ENCODE data around the gene PTPRK.
"Not testable (repeated sequence)": the region's sequence is repeated elsewhere in the genome, so short reads cannot be mapped to it uniquely, and the experiment has no call there.

PTPRK gene

DNA sequence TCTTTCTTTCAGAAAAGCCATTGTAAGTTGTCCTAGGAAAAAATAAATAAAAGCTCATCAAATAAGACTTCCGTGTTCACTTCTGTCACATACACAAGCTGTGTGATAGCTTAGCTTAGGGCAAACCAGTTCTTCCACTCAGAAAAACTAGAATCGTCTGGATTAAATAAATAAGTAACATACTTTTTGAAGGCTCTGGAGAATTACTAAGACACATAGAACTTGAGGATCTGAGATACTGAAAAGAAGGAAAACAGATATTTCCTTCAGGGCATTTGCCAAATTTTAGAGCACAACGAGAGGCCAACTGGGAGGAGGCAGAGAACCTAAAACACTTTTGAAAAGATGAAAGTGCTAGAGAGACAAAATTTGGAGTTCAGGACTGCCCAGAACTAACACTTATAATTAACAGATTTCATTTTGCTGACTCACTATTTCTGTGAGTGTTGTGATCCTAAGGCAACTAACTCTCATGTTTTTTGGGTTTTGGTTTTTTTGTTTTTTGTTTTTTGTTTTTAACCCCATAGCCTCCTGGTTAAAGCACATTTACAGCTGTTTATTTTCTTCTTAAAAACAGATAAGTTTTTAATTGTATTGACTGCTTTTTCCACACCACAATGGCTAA, 580.8 kb downstream of the PTPRK start:
- in situ Hi-C loops (cut with HindIII; ENCODE audit: low sequenced_read_pairs): no loop called here

DNA sequence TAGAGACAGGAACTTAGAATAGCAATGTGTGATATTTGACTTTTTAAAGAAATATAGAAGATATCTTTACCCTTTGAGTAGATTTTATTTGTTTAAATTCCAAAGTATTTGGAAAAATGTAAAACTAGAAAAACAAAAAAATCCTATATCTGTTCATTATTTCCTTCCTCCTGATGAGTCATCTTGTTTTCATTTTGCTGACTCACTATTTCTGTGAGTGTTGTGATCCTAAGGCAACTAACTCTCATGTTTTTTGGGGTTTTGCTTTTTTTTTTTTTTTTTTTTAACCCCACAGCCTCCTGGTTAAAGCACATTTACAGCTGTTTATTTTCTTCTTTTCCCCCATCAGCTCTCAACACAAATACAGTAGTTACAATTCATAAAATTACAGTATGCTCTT, 581.7 kb downstream of the PTPRK start:
- in situ Hi-C loops (cut with HindIII; ENCODE audit: low sequenced_read_pairs): no loop called here

DNA sequence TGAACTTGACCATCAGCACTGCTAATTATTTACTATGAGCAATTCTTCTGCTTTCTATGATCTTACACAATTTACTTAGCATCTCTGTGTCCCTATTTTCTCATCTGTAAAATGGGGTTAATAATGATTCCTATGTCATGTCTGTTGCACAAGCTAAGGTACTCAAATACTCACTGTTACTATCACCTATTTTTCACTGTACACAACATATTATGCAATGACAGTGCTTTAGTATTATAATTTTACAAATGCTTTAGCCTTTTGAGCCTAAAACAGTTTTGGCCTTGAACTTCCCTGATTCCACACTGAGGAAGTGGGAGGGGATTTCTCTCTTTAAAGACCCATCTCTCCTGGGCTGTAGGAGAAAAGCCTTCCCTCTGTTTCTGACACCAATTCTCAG, 582.7 kb downstream of the PTPRK start:
- in situ Hi-C loops (cut with HindIII; ENCODE audit: low sequenced_read_pairs): no loop called here

DNA sequence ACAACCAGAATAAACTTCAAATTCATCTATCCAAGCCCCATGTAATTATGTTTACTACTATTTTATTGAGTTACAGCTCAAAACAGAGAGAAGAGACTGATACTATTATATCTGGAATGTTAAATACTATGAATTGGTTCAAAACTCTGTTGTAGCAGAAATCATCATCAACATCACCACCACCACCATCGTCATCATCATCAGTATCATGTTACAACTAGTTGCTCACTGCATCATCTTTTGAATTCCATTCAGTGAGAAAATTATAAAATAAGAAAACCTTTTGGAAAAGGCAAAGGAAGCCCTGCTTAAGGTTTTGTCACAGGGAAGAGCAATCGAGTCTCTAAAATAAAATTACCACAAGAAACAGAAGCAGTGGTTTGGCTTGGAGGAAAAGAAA, 583.3 kb downstream of the PTPRK start:
- in situ Hi-C loops (cut with HindIII; ENCODE audit: low sequenced_read_pairs): no loop called here

DNA sequence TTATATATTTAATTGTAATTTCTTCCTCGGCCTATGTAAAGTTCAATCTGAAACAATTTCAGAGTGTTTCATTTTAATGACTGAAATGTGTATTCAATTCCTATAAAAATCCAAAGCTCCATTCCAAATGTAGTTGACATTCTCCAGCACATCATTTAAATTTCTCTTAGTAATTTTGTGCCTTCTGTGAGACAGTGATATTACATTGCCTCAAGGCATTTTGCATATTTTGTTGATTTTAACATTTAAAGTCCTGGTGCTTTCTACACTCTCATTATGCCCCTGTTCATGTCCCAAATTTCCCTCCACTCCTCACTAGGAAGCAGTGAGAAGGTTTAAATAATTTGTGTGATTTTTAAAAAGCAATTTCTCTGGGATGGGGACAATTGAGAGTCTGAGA, 585.4 kb downstream of the PTPRK start:
- in situ Hi-C loops (cut with HindIII; ENCODE audit: low sequenced_read_pairs): no loop called here

DNA sequence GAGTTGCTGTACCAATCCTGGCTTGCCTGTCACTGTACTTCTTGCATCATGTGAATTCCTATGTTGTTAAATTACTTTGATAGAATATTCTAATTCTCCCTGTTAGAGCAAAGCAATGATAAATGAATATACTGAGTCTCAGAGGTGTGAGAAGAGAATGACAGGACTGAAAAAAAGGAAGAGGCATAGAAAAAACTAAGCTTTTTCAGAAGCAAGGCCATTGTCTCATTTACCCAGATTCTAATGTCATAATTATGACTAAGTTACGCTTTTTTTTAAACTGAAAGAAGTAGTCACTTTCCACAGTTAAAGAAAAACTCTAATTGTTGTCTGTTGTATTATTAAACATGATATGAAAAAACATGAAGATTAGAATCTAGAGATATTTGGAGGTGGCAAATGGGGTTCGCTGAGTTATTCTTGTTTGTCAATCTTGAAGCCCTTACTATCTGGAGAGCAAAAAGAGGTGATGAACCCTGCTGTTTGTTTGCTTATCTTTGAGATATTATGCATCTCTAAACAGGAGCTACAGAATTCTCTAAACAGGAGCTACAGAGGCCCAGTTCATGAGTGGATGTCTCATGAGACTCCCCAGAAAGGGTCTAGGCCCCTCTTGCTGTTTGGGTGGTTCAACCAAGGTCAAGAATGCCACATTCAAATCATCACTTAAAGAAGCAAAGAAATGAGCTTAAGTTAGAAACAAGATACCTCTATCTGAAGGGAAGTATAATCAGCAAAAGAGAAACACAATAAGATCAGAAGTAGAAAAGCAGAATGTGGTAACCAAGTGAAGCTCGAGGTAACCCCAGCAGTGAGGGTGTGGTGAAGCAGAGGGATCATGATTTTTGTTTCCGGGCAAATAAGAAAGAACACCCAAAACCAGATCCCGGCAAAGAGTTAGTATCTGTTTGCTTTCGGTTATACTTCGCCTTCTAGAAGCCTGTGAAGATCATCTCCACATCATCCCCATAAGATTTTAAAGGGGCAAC, 586.3 kb downstream of the PTPRK start:
- in situ Hi-C loops (cut with HindIII; ENCODE audit: low sequenced_read_pairs): no loop called here

DNA sequence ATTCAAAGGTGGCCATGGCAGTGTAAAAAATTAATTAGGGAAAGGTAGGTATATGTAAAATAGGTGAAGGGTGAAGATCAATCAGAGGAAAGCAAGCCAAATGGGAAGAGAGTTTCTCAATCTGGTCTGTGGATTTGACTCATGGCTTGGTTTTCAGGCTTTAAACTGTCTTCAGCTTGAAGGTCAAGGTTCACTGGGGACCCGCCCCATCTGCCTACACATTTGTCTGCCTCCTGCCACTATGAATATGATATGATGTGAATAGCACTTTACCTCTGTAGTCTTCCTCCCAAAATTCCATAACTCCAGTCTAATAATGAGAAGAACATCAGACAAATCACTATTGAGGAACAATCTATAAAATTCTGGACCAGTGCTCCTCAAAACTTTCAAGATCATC, 587.3 kb downstream of the PTPRK start:
- in situ Hi-C loops (cut with HindIII; ENCODE audit: low sequenced_read_pairs): no loop called here

DNA sequence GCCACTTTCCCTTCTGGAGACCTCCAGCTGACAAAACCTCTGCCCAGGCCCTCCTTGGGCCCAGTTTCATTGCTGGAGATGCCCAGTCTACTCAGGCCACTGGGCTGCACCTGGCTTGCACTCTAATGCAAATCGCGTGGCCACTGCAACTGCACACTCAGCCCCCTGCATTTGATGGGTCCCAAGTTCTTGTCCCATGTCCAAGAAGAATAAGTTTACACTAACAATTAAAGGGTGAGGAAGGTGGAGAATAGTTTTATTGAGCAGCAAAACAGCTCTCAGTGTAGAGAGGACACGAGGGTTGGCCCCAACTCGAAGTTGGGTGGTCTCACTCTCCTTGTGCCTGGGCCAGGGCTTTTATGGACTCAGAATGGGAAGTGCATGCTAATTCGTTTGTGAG, 587.7 kb downstream of the PTPRK start:
- in situ Hi-C loops (cut with HindIII; ENCODE audit: low sequenced_read_pairs): no loop called here

DNA sequence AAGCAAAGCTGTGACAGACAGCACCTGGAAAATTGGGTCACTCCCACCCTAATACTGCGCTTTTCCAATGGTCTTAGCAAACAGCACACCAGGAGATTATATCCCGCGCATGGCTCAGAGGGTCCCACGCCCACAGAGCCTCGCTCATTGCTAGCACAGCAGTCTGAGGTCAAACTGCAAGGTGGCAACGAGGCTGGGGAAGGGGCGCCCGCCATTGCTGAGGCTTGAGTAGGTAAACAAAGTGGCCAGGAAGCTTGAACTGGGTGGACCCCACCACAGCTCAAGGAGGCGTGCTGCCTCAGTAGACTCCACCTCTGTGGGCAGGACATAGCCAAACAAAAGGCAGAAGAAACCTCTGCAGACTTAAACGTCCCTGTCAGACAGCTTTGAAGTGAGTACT, 594.0 kb downstream of the PTPRK start:
- in situ Hi-C loops (cut with HindIII; ENCODE audit: low sequenced_read_pairs): not testable (repeated sequence)

DNA sequence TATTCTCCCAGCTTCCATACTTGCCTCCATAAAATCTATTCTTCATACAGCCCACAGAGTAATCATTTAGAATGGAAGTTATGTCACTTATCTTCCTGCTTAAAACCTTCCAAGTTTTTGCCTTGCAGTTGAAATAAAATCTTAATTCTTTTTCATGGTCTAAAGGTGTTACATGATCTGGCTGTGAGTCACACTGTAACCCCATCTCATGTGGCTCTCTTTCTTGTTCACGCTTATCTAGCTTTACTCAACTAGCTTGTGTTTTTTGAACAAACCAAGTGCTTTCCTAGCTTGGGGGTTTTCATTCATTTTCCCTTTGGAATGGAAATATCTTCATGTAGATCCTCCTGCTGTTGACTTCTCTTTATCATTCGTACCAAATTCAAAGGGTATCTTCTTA, 596.0 kb downstream of the PTPRK start:
- in situ Hi-C loops (cut with HindIII; ENCODE audit: low sequenced_read_pairs): no loop called here

DNA sequence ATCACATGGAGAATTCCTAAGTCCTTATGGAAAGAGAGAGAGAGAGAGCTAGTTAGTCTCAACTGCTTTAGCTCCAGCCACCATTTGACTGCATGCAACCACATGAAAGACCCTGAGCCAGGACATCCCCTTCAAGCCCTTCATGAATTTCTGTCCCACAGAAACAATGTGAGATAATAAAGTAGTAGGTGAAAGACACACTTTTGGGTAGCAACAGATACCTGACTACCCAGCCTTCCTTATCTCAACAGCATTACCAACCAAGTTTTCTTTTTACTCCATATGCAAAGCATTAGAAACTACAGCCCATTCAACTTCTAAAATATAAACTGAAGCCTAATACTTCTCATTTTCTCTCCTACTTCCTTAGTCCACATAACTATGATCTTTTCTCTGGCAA, 596.4 kb downstream of the PTPRK start:
- in situ Hi-C loops (cut with HindIII; ENCODE audit: low sequenced_read_pairs): no loop called here

DNA sequence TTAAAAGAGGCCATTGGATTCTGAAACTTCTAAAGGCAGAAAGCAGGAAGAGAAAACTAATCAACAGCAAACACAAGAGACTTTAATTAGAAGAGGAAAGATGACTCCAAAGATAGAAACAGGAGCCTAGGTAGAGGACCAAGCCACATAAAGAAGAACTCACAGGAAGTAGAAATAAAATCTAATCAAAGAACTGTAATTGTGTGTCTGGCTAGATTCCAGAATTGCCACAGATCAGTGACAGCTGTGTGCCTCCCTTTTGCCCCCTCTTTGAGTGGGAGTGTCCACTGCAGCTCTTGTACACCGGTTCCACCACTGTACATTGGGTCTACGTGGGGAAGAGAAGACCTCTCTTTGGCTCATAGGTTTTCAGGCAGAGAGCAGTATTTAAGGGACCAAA, 597.3 kb downstream of the PTPRK start:
- in situ Hi-C loops (cut with HindIII; ENCODE audit: low sequenced_read_pairs): no loop called here

DNA sequence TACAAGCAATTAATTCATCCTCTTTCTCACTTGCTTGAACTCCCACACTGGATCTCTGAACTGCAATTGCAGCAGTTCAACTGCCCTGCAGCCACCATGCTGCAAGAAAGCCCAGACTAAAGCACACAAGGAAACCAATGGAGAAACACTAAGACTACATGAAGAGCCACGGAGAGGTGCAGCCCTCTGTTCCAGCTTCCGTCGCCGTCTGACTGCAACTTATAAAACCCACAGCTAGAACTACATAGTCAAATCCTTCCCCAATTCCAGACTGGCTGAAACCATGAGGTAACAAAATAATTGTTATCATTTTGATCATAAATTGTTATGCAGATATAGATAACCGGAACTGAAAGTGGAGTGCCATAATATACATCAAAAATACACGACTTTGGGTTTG, 598.4 kb downstream of the PTPRK start:
- in situ Hi-C loops (cut with HindIII; ENCODE audit: low sequenced_read_pairs): no loop called here

DNA sequence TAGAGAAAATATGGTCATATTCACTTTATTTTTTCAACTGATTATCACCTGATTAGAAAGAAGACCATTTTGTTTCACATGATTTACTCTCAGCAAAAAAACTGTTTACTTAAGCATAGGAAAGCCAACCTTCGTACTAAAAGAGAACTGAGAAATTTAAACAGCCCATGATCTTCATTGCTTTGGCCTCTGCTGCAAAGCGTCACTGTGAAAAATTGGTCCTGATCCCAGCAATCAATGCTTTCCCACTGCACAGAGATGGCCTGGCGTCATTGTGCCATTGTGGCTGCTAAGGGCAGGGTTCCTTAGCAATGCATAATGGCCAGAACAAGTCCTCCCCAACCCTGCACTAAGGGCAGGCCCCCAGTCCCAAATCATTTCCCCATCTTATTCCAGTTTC, 599.6 kb downstream of the PTPRK start:
- in situ Hi-C loops (cut with HindIII; ENCODE audit: low sequenced_read_pairs): no loop called here
